IPS-18a (cell line): ENCODE measurements around the gene PRMT5.
"Not testable (repeated sequence)": the region's sequence is repeated elsewhere in the genome, so short reads cannot be mapped to it uniquely, and the experiment has no call there.

ENCODE experiments used
- H3K27ac ChIP-seq: one replicate; pipeline ENCODE4 v1.5.1; 2013; ENCODE audit warnings: low read length
- H3K27me3 ChIP-seq: one replicate; pipeline ENCODE4 v1.6.1; 2013; ENCODE audit warnings: mild to moderate bottlenecking, low read length; ENCODE audit not compliant: control insufficient read depth, insufficient read depth
- H3K36me3 ChIP-seq: one replicate; pipeline ENCODE4 v1.6.1; 2013; ENCODE audit warnings: low read depth, low read length; ENCODE audit not compliant: control insufficient read depth
- H3K4me1 ChIP-seq: one replicate; pipeline ENCODE4 v1.6.1; 2013; ENCODE audit warnings: low read depth, low read length; ENCODE audit not compliant: control insufficient read depth
- H3K4me3 ChIP-seq: one replicate; pipeline ENCODE4 v1.5.1; 2013; ENCODE audit warnings: low read length
- H3K9ac ChIP-seq: one replicate; pipeline ENCODE4 v1.6.1; 2013; ENCODE audit warnings: mild to moderate bottlenecking, low read length, moderate library complexity
- H3K9me3 ChIP-seq: one replicate; pipeline ENCODE4 v1.6.1; 2013; ENCODE audit warnings: low read depth, low read length; ENCODE audit not compliant: control insufficient read depth

Gene PRMT5

DNA sequence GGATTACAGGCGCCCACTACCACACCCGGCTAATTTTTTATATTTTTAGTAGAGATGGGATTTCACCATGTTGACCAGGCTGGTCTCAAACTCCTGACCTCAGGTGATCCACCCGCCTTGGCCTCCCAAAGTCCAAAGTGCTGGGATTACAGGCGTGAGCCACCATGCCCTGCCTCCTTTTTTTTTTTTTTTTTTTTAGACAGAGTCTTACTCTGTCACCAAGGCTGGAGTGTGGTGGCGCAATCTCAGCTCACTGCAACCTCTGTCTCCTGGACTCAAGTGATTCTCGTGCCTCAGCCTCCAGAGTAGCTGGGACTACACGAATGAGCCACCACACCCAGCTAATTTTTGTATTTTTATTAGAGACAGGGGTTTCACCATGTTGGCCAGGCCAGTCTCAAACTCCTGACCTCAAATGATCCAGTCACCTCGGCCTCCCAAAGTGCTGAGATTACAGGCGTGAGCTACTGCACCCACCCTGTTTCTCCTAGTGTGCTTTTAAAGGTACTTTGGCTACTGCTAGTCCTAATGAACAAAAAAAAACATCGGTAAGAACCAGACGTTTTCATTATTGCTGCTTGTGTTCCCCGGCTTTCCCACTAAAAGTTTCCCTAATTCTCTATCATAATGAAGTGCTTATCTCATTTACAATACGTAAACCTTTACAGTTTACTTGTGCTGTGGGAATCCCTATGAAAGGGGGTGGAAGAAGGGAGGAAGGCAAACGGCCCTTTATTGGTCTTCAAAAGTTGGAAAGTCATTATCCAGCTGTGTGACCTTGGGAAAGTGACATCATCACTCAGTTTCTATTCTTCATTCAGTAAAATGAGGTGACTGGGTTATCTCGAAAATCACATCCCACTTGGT lies 37.0 kb upstream of the PRMT5 start:
- not testable (repeated sequence) for H3K9me3 ChIP-seq, H3K27me3 ChIP-seq, H3K4me3 ChIP-seq, H3K4me1 ChIP-seq, H3K27ac ChIP-seq, H3K9ac ChIP-seq, H3K36me3 ChIP-seq

DNA sequence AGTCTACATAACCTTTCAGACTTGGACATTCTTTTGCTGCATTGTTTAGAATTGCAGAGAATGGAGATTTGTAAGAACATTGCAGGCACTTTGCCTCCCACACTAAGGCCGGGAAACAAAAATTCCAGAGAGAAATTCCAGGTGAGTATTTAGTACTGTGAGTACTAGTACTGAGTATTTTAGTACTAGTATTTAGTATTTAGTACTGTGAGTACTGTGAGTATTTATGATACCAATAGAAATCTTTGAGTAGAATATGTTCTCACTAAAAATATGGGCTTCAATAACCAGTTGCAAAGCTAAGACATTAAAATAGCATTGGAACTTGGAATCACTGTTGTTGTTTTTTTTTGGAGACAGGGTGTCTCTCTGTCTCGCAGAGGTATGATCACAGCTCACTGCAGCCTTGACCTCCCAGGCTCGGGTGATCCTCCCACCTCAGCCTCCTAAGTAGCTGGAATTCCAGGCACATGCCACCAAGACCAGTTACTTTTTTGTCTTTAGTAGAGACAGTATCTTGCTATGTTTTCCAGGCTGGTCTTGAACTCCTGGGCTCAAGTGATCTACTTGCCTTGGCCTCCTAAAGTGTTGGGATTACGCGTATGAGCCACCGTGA lies 33.0 kb upstream of the PRMT5 start:
- H3K9me3 ChIP-seq = no peaks in the 10 kb centered on the region
- no peak overlapping the region for H3K9ac ChIP-seq
- no peak overlapping the region for H3K27ac ChIP-seq
- H3K4me1 ChIP-seq = no peaks in the 10 kb centered on the region
- H3K4me3 ChIP-seq = no peak overlapping the region
- no peaks in the 10 kb centered on the region for H3K27me3 ChIP-seq
- H3K36me3 ChIP-seq = no peaks in the 10 kb centered on the region

DNA sequence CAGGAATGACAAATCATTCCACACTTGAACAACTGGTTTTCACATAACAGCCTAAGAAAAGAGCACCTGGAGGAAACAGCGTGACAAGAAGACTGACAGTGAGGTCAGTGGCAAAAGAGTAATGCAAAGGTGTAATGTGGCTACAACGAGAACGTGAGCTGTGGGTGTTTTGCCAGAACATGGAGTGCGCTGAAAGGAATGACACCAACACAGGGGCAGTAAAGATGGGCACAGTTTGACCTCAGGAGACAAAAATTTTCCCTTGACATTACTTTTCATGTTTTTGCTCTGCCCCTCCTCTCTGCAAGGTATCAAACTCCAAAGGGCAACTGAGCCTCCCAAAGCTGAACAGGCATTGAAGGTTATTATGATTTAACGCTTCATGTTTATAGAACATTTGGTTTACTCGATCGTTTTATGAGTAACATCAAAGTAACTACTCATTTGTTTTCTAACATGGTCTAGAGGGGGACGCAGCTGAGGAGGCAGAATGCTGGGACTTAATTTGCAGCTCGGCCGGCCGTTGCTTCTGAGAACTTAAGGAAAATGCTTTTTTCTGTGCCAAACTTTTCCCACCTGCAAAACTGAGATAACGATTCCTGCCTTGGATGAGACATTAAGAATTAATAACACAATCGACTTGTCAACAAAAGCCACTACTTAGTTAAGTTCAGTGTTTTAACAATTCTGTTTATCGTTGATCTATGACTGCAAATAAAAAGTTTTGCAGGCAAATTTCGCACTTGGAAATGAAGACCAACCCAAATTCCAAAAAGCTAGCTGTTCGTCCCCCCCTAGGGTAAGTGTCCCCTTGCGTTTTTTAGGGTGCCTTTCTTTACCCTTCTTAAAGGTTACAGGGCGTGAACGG lies 26.8 kb upstream of the PRMT5 start:
- Histone ChIP-seq H3K9me3 (no peaks in the 10 kb centered on the region), H3K27me3 (no peaks in the 10 kb centered on the region), H3K9ac (peak overlapping the region; percentile 90), H3K4me1 (peaks cover 7% of the 10 kb centered on the region), H3K27ac (peak overlapping the region; percentile 8), H3K4me3 (peak overlapping the region; percentile 78), H3K36me3 (peaks cover 9% of the 10 kb centered on the region)

DNA sequence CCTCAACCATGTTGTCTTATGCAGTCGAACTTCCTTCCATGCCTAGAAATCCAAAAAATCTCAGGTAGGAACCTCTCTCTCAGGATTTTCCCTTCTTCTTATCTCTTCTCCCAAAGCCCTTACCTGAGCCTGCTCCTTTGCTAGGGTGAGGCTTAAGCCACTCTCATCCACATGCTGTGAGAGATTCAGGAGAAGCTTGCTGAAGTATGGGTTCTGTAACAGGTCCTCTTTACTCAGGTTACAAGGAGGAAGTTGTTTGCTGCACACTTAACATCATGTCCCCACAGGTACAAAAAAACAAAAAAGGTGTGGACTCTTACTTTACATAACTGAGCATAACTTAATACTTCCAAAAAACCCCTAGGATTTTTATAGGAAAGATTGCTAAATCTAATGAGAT lies 23.2 kb upstream of the PRMT5 start:
- no peaks in the 10 kb centered on the region for H3K27me3 ChIP-seq
- no peak overlapping the region for H3K4me3 ChIP-seq
- peaks cover 23% of the 10 kb centered on the region for H3K36me3 ChIP-seq
- H3K4me1 ChIP-seq = peaks cover 7% of the 10 kb centered on the region
- H3K9me3 ChIP-seq = no peaks in the 10 kb centered on the region
- no peak overlapping the region for H3K27ac ChIP-seq
- H3K9ac ChIP-seq = no peak overlapping the region

DNA sequence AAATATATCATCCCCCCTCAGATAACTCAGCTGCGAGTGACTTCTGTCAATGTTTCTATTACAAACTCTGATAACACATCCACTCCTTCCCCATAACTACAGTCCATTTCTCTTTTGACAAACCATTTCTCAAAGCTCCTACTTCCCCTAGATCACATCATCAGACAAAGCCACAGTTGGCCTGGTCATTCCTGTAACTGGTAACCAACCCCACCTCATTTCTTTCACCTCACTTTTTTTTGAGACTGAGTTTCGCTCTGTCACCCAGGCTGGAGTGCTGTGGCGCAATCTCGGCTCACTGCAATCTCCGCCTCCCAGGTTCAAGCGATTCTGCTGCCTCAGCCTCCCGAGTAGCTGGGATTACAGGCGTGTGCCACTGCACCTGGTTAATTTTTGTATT lies 22.6 kb upstream of the PRMT5 start:
- peaks cover 29% of the 10 kb centered on the region for H3K36me3 ChIP-seq
- H3K9ac ChIP-seq, H3K9me3 ChIP-seq, H3K4me1 ChIP-seq, H3K4me3 ChIP-seq, H3K27ac ChIP-seq, H3K27me3 ChIP-seq: not testable (repeated sequence)

DNA sequence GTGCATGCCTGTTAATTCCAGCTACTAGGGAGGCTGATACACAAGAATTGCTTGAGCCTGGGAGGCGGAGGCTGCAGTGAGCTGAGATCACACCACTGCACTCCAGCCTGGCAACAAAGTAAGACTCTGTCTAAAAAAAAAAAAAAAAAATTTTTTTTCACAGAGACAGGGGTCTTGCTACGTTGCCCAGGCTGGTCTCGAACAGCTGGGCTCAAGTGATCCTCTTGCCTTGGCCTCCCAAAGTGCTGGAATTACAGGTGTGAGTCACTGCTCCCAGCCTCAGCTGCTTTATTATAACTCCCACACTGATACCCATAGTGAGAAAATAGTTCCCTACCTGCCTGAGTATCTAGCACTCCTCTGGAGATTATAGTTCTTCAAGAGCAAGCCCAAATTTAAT lies 16.5 kb upstream of the PRMT5 start:
- H3K27me3 ChIP-seq = no peaks in the 10 kb centered on the region
- no peak overlapping the region for H3K27ac ChIP-seq
- peaks cover 26% of the 10 kb centered on the region for H3K36me3 ChIP-seq
- no peaks in the 10 kb centered on the region for H3K4me1 ChIP-seq
- H3K9ac ChIP-seq = no peak overlapping the region
- H3K9me3 ChIP-seq = no peaks in the 10 kb centered on the region
- no peak overlapping the region for H3K4me3 ChIP-seq

DNA sequence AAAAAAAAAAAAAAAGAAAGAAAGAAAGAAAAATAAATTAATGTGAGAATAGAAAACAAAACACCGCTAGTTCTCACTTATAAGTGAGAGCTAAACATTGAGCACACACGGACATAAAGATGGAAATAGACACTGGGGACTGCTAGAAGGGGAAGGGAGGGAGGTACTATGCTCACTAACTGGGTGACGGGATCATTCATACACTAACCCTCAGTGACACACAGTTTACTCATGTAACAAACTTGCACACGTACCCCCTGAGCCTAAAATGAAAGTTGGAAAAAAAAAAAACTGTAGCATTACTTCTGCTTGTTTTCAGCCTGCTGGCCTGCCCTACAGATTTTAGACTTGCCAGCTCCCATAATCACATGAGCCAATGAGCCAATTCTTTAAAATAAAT lies 10.5 kb upstream of the PRMT5 start:
- Histone ChIP-seq H3K9me3 (no peaks in the 10 kb centered on the region), H3K4me1 (no peaks in the 10 kb centered on the region), H3K36me3 (no peaks in the 10 kb centered on the region), H3K4me3 (no peak overlapping the region), H3K27me3 (no peaks in the 10 kb centered on the region), H3K27ac (no peak overlapping the region), H3K9ac (no peak overlapping the region)

DNA sequence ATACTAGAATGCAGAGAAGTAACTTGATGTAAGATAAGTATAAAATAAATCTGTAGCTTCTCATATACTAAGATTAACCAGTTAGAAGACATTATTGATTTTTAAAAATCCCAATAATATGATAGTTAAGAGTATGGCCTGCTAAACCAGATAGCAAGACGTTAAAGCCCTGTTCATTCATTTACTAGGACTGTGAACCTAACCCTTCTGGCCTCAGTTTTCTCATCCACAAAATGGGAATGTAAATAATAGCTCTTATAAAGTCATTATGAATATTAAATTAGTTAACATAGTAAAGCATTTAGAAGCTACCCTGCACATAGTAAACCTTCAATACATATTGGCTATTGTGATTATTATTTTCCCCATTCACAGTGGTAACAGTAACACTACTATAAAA lies 6.0 kb upstream of the PRMT5 start:
- no peak overlapping the region for H3K4me3 ChIP-seq
- no peaks in the 10 kb centered on the region for H3K27me3 ChIP-seq
- H3K4me1 ChIP-seq = no peaks in the 10 kb centered on the region
- H3K36me3 ChIP-seq = no peaks in the 10 kb centered on the region
- H3K27ac ChIP-seq = no peak overlapping the region
- no peak overlapping the region for H3K9ac ChIP-seq
- no peaks in the 10 kb centered on the region for H3K9me3 ChIP-seq

DNA sequence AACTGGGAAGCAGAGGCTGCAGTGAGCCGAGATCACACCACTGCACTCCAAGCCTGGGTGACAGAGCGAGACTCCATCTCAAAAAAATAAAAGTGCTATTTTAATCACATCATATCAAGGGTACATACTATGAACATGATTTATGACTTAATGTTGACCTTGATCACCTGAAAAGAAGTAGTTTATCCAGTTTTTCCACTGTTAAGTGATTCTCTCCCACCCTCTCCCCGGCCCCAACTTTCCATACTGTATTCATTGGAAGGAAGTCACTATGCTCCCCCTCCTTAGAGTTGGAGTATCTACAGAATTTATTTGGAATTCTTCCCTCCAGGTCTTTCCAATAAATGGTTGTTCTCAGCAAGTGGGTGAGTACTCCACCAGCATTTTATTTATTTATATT lies 3.0 kb upstream of the PRMT5 start:
- Histone ChIP-seq H3K4me3 (no peak overlapping the region), H3K27me3 (no peaks in the 10 kb centered on the region), H3K27ac (no peak overlapping the region), H3K36me3 (peaks cover under 1% of the 10 kb centered on the region), H3K9ac (no peak overlapping the region), H3K9me3 (no peaks in the 10 kb centered on the region), H3K4me1 (peaks cover 7% of the 10 kb centered on the region)

DNA sequence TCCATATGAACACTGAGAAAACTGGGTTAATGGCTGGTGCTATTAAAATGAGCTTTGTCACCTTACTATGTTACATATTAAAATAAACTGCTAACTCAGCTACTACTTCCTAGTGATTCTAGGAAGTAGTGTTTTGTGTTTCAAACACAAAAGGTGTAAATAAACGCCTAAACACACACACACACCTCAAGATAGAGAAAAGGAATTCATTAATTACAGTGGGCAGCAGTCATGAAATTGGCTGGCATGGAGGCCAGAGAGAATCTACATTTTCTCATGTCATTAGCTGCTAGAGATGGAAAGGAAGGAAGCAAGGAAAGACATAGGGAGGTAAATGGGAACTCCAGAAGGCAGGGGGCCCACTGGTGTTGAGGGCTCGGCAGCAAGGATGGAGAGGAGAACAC lies 787 bp upstream of the PRMT5 start:
- Histone ChIP-seq H3K27ac (peak overlapping the region; percentile 14), H3K4me1 (peaks cover 7% of the 10 kb centered on the region)

DNA sequence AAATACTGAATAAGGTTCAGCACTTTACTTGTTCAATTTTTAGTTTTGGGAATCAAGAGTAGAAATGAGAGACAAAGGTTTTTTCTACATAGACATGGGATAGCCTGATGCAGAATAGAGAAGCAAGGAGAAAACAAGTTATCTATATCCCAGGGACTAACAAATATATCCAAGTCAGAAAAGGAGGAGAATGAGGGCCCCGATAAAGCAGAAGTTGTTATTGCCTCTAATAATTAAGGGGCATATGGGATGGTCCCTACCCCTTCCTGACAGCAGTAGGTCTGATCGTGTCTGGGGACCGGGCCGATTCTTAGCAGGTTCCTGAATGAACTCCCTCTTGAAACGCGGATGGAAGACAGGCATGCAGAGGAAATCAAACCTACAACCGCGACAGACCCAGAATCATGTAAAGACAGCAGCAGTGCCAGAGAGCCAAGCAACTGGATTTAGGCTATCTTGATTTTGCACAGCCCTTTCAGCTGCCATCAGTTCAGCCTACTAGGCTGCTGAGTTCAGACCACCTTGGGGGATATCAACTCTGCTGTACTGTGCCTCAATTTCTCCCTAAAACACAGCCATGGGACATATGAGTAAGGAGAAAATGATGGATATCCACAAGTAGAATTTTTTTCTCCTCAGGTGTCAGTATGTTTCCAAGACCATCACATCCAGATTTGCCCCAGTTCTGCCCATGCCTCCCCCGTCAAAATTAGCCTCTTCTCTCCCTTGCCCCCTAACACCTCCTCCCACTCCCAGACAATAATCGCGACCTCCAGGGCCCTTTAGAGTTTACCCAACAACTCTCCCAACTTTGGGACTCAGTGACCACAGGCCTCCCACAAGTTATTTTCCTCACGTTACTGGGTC lies 706 bp downstream of the PRMT5 start:
- peak overlapping the region; percentile 89 for H3K27ac ChIP-seq
- H3K4me1 ChIP-seq = peaks cover 7% of the 10 kb centered on the region
- peak overlapping the region; percentile 87 for H3K9ac ChIP-seq

More for the DNA sequence above, 787 bp upstream of the PRMT5 start:
- Histone ChIP-seq H3K9ac (peak overlapping the region; percentile 60), H3K4me3 (peak overlapping the region; percentile 79), H3K36me3 (peaks cover 21% of the 10 kb centered on the region), H3K9me3 (no peaks in the 10 kb centered on the region), H3K27me3 (no peaks in the 10 kb centered on the region)

More for the DNA sequence above, 706 bp downstream of the PRMT5 start:
- H3K4me3 ChIP-seq = peak overlapping the region; percentile 79
- H3K9me3 ChIP-seq = no peaks in the 10 kb centered on the region
- H3K36me3 ChIP-seq = peaks cover 34% of the 10 kb centered on the region
- no peaks in the 10 kb centered on the region for H3K27me3 ChIP-seq
